DND-41 (cell line): ENCODE results near the gene ZNF644.
A peak's percentile ranks its signal among the peaks of the same experiment; 100 is the strongest.
"Not testable (repeated sequence)": the region's sequence is repeated elsewhere in the genome, so short reads cannot be mapped to it uniquely, and the experiment has no call there.

Experiments used
- ATAC-seq: fragments of 200-7000 bp; cut with Tn5 transposase; 3 replicates; pipeline ENCODE4 v1.9.1; 2021; ENCODE audit warnings: low read depth; ENCODE audit not compliant: insufficient read depth
- DNase-seq: peaks from one replicate; pipeline ENCODE4 v3.0.0-alpha.2; 2020
- H2AFZ ChIP-seq: 2 replicates; pipeline ENCODE4 v1.6.0; 2012; ENCODE audit warnings: low read depth, low read length
- H3K27ac ChIP-seq: 2 replicates; pipeline ENCODE4 v1.5.1; 2012; ENCODE audit warnings: low read length, inconsistent platforms
- H3K27me3 ChIP-seq: fragments of 200-600 bp; sonication (generic); 2 replicates; pipeline ENCODE4 v1.6.0; 2012; ENCODE audit warnings: low read length, mild to moderate bottlenecking, inconsistent platforms; ENCODE audit not compliant: insufficient read depth, poor library complexity
- H3K36me3 ChIP-seq: 2 replicates; pipeline ENCODE4 v1.5.1; 2012; ENCODE audit warnings: low read length, inconsistent platforms; ENCODE audit not compliant: insufficient read depth
- H3K4me1 ChIP-seq: 2 replicates; pipeline ENCODE4 v1.5.1; 2012; ENCODE audit warnings: mild to moderate bottlenecking, low read length; ENCODE audit not compliant: insufficient read depth
- H3K4me2 ChIP-seq: 2 replicates; pipeline ENCODE4 v1.6.0; 2012; ENCODE audit warnings: mild to moderate bottlenecking, moderate library complexity, low read length, inconsistent platforms; ENCODE audit not compliant: insufficient read depth
- H3K4me3 ChIP-seq, 2 experiments: fragments of 200-600 bp in 1 of 2; shearing (Covaris generic) in 1 of 2; 2 replicates each; pipeline ENCODE4 v1.5.1; 2012 to 2016; ENCODE audit warnings: inconsistent platforms in 2 of 2, low read length in 2 of 2, mild to moderate bottlenecking in 2 of 2, low read depth in 1 of 2, moderate library complexity in 1 of 2
- H3K79me2 ChIP-seq: 2 replicates; pipeline ENCODE4 v1.6.0; 2012; ENCODE audit warnings: low read length, inconsistent platforms; ENCODE audit not compliant: insufficient read depth
- H3K9ac ChIP-seq: 2 replicates; pipeline ENCODE4 v1.6.0; 2012; ENCODE audit warnings: low read depth, mild to moderate bottlenecking, inconsistent platforms, low read length, moderate library complexity
- H3K9me3 ChIP-seq: 2 replicates; pipeline ENCODE4 v1.5.1; 2012; ENCODE audit warnings: low read length, moderate library complexity, mild to moderate bottlenecking, inconsistent platforms; ENCODE audit not compliant: insufficient read depth, severe bottlenecking
- H4K20me1 ChIP-seq: 2 replicates; pipeline ENCODE4 v1.6.0; 2012; ENCODE audit warnings: low read length; ENCODE audit not compliant: insufficient read depth
- EZH2 ChIP-seq: IDR thresholded peaks from 3 replicates; pipeline ENCODE4 v1.6.1; 2012; ENCODE audit warnings: borderline replicate concordance, low read depth, mild to moderate bottlenecking, moderate library complexity, low read length, inconsistent platforms; ENCODE audit not compliant: severe bottlenecking
- TF ChIP-seq, protein P1 (sequence below): IDR thresholded peaks from 2 replicates; pipeline ENCODE4 v1.5.1; 2012; ENCODE audit warnings: borderline replicate concordance, low read length, moderate library complexity, mild to moderate bottlenecking; ENCODE audit not compliant: poor library complexity, severe bottlenecking; ENCODE audit errors: extremely low read depth

ZNF644 gene

DNA sequence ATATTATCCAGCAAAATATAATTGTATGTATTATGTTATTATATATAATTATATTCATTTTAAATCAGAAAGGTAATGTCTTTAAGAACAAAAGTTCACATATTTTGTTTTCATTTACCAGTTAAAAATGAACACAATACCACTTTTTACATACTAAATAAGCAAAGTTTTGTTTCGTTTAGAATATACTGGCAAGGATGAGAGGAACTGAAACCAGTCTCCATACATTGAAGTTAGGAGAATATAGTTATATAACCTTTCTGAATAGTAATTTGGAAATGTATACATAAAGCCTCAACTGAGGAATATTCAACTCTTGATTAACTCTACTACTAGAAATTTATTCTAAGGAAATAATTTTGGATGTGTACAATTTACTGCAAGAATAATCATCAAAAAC lies 110.5 kb downstream of the ZNF644 start:
- Histone ChIP-seq H3K4me3 (no peak overlapping the region), H3K4me2 (no peak overlapping the region)
- no peak for ATAC-seq

GRCh38 chr1:90902672-90903071 lies 119.2 kb downstream of the ZNF644 start:
- DNase-seq (no peak), ATAC-seq (no peak)
- TF ChIP-seq, protein P1, sequence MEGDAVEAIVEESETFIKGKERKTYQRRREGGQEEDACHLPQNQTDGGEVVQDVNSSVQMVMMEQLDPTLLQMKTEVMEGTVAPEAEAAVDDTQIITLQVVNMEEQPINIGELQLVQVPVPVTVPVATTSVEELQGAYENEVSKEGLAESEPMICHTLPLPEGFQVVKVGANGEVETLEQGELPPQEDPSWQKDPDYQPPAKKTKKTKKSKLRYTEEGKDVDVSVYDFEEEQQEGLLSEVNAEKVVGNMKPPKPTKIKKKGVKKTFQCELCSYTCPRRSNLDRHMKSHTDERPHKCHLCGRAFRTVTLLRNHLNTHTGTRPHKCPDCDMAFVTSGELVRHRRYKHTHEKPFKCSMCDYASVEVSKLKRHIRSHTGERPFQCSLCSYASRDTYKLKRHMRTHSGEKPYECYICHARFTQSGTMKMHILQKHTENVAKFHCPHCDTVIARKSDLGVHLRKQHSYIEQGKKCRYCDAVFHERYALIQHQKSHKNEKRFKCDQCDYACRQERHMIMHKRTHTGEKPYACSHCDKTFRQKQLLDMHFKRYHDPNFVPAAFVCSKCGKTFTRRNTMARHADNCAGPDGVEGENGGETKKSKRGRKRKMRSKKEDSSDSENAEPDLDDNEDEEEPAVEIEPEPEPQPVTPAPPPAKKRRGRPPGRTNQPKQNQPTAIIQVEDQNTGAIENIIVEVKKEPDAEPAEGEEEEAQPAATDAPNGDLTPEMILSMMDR = no peak
- no peak for TF ChIP-seq EZH2
- Histone ChIP-seq H3K27ac (no peak overlapping the region), H3K9me3 (no peaks in the 10 kb centered on the region), H3K27me3 (no peaks in the 10 kb centered on the region), H3K9ac (no peak overlapping the region), H3K79me2 (peaks cover 15% of the 10 kb centered on the region), H3K4me1 (no peaks in the 10 kb centered on the region), H2AFZ (no peak overlapping the region), H3K4me2 (no peak overlapping the region), H3K4me3 (no peak overlapping the region), H3K36me3 (peaks cover 39% of the 10 kb centered on the region), H4K20me1 (no peaks in the 10 kb centered on the region)

More for the DNA sequence above, 110.5 kb downstream of the ZNF644 start:
- no peaks in the 10 kb centered on the region for H3K27me3 ChIP-seq
- TF ChIP-seq, protein P1 = no peak
- TF ChIP-seq EZH2 = no peak
- no peaks in the 10 kb centered on the region for H4K20me1 ChIP-seq
- no peak for DNase-seq
- H3K9ac ChIP-seq = no peak overlapping the region
- no peaks in the 10 kb centered on the region for H3K4me1 ChIP-seq
- no peak overlapping the region for H3K27ac ChIP-seq
- H2AFZ ChIP-seq = no peak overlapping the region
- peaks cover 35% of the 10 kb centered on the region for H3K79me2 ChIP-seq
- no peaks in the 10 kb centered on the region for H3K9me3 ChIP-seq
- peaks cover 31% of the 10 kb centered on the region for H3K36me3 ChIP-seq

DNA sequence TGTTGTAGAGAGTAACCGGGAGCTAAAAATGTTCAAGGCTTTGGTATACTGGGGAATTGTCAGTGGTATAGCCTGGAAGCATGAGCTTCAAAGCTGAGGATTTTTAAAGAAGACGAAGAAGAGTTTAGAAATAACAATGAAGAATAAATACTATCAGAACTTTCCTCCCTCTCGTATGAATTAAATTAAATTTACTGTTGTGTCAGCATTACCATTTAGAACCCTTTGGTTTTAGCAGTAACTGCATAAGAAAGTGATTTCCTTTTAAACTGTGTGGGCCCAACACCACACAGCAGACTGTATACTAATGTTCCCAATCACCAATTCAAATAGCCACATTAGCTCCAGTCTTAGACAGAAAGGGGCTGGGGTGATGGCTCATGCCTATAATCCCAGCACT lies 122.6 kb downstream of the ZNF644 start:
- no peaks in the 10 kb centered on the region for H3K27me3 ChIP-seq
- no peak overlapping the region for H3K9ac ChIP-seq
- ATAC-seq = no peak
- TF ChIP-seq, protein P1 = no peak
- no peak for TF ChIP-seq EZH2
- DNase-seq = no peak
- H4K20me1 ChIP-seq = no peaks in the 10 kb centered on the region; the same call in 1 of the 2 replicates
- H2AFZ ChIP-seq = no peak overlapping the region
- no peaks in the 10 kb centered on the region for H3K4me1 ChIP-seq
- H3K27ac ChIP-seq = no peak overlapping the region
- no peak overlapping the region for H3K4me2 ChIP-seq
- H3K4me3 ChIP-seq = no peak overlapping the region
- H3K9me3 ChIP-seq = no peaks in the 10 kb centered on the region
- H3K36me3 ChIP-seq = peaks cover 54% of the 10 kb centered on the region
- H3K79me2 ChIP-seq = peaks cover 5% of the 10 kb centered on the region; the same call in 1 of the 2 replicates

- not testable (repeated sequence) for H3K9ac ChIP-seq, H2AFZ ChIP-seq, H3K4me1 ChIP-seq, H3K79me2 ChIP-seq, H3K4me3 ChIP-seq, DNase-seq, H3K27ac ChIP-seq, H3K9me3 ChIP-seq, H3K27me3 ChIP-seq, H4K20me1 ChIP-seq, H3K4me2 ChIP-seq
- H3K36me3 ChIP-seq = peaks cover 23% of the 10 kb centered on the region
- 0 out of 3 replicates have a peak, but pooled peaks have one; percentile 14 for ATAC-seq
Measured at GRCh38 chr1:90893679-90894078, 128.2 kb downstream of the ZNF644 start.

DNA sequence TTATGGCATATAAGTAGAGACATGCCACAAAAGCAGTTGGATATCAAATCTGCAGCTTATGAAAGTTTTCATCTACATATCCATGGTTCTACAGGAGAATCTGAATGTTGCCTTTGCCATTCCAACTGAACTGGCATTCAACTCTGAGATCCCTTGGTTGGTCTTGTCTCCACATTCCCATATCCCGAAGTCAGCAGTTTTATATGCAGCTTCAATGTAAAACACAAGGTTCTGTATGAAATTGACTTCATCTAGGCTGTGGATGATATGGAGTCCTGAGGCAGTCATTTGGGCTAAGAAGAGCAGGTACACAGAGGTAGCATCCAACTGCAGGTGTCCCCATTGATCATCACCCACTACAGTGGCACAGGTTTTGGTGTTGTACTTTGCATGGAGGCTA lies 129.0 kb downstream of the ZNF644 start:
- H3K4me2 ChIP-seq, H3K27ac ChIP-seq, DNase-seq, H3K27me3 ChIP-seq, H2AFZ ChIP-seq, H3K9me3 ChIP-seq, H3K4me1 ChIP-seq, H3K9ac ChIP-seq, H3K4me3 ChIP-seq, H3K79me2 ChIP-seq, H4K20me1 ChIP-seq: not testable (repeated sequence)
- peaks cover 17% of the 10 kb centered on the region for H3K36me3 ChIP-seq
- ATAC-seq = 0 out of 3 replicates have a peak, but pooled peaks have one; percentile 6

- H3K9me3 ChIP-seq, H3K9ac ChIP-seq, DNase-seq, H3K4me3 ChIP-seq, H3K4me1 ChIP-seq, H4K20me1 ChIP-seq, ATAC-seq, H2AFZ ChIP-seq, H3K79me2 ChIP-seq, H3K27me3 ChIP-seq, H3K4me2 ChIP-seq, H3K27ac ChIP-seq: not testable (repeated sequence)
- peaks cover 12% of the 10 kb centered on the region; the same call in 1 of the 2 replicates for H3K36me3 ChIP-seq
Measured at GRCh38 chr1:90892196-90892595, 129.6 kb downstream of the ZNF644 start.
